ENCODE measurements around the gene GPER1. TPM values are rescaled to one million over a fixed set of nuclear protein-coding genes. Genes with fewer than 3 reads are reported as not detected.
"Not testable (repeated sequence)": the region's sequence is repeated elsewhere in the genome, so short reads cannot be mapped to it uniquely, and the experiment has no call there.

Gene GPER1
- total RNA-seq, 2 experiments from 2014 or later = 0.08 TPM; not detected in 1

GRCh38 chr7:1064581-1064980 is 23.3 kb upstream of the GPER1 start:
- Mint-ChIP-seq H3K27ac (no peak overlapping the region), H3K4me3 (no peak overlapping the region), H3K4me1 (peaks cover 9% of the 10 kb centered on the region), H3K9me3 (no peaks in the 10 kb centered on the region), H3K36me3 (ENCODE audit: low read depth) (no peaks in the 10 kb centered on the region), H3K27me3 (no peaks in the 10 kb centered on the region)
- CTCF ChIA-PET = interaction anchor here (1.1 to 7.2 kb wide), 7 partner anchors 11 to 89 kb away, joined by 3 to 154 read pairs (median 8); partner anchors contain the start of gene GPR146
- DNase-seq = no peak
- POLR2A ChIA-PET = interaction anchor here (0.6 to 0.9 kb wide), 2 partner anchors 12 to 71 kb away, joined by 3 to 4 read pairs; no protein-coding TSS in a partner anchor

- no peak overlapping the region for H3K4me3 Mint-ChIP-seq
- CTCF ChIA-PET = interaction anchor here (0.5 to 7.2 kb wide), 38 partner anchors 9 to 743 kb away, joined by 3 to 154 read pairs (median 6); partner anchors contain the start of genes COX19, GPER1 and GPR146
- peak overlapping the region; percentile 36 for H3K27ac Mint-ChIP-seq
- no peaks in the 10 kb centered on the region for H3K9me3 Mint-ChIP-seq
- no peak for DNase-seq
- peaks cover 6% of the 10 kb centered on the region for H3K4me1 Mint-ChIP-seq
- POLR2A ChIA-PET = interaction anchor here (0.6 to 1.0 kb wide), 2 partner anchors 13 to 38 kb away, joined by 4 read pairs; no protein-coding TSS in a partner anchor
- H3K36me3 Mint-ChIP-seq (ENCODE audit: low read depth) = no peaks in the 10 kb centered on the region
- no peaks in the 10 kb centered on the region for H3K27me3 Mint-ChIP-seq
Measured at GRCh38 chr7:1065263-1065584, 22.7 kb upstream of the GPER1 start.

- ChIA-PET POLR2A (interaction anchor here (1.0 kb wide), 1 partner anchor 38 kb away, joined by 4 read pairs; no protein-coding TSS in a partner anchor), CTCF (interaction anchor here (0.5 to 7.2 kb wide), 40 partner anchors 10 to 744 kb away, joined by 3 to 154 read pairs (median 6); partner anchors contain the start of genes COX19, GPER1 and GPR146)
- Mint-ChIP-seq H3K36me3 (ENCODE audit: low read depth) (no peaks in the 10 kb centered on the region), H3K27ac (peak overlapping the region; percentile 36), H3K27me3 (no peaks in the 10 kb centered on the region), H3K4me3 (peak overlapping the region; percentile 47), H3K4me1 (peaks cover 6% of the 10 kb centered on the region), H3K9me3 (peaks cover 4% of the 10 kb centered on the region)
- DNase-seq = peak; percentile 88
Measured at GRCh38 chr7:1065585-1066241, 22.2 kb upstream of the GPER1 start.

GRCh38 chr7:1066242-1066588 is 21.7 kb upstream of the GPER1 start:
- Mint-ChIP-seq H3K27me3 (no peaks in the 10 kb centered on the region), H3K27ac (no peak overlapping the region), H3K4me1 (peaks cover 8% of the 10 kb centered on the region), H3K4me3 (no peak overlapping the region), H3K9me3 (peaks cover 7% of the 10 kb centered on the region), H3K36me3 (ENCODE audit: low read depth) (no peaks in the 10 kb centered on the region)
- ChIA-PET CTCF (interaction anchor here (0.6 to 7.2 kb wide), 33 partner anchors 9 to 744 kb away, joined by 3 to 154 read pairs (median 6); partner anchors contain the start of genes COX19, GPER1 and GPR146), POLR2A (no interaction called here)
- DNase-seq = no peak

- Mint-ChIP-seq H3K27me3 (no peaks in the 10 kb centered on the region), H3K4me1 (peaks cover 8% of the 10 kb centered on the region), H3K36me3 (ENCODE audit: low read depth) (no peaks in the 10 kb centered on the region), H3K9me3 (peaks cover 7% of the 10 kb centered on the region), H3K27ac (no peak overlapping the region), H3K4me3 (no peak overlapping the region)
- DNase-seq = no peak
- POLR2A ChIA-PET = no interaction called here
- CTCF ChIA-PET = interaction anchor here (0.8 to 7.2 kb wide), 5 partner anchors 9 to 74 kb away, joined by 3 to 154 read pairs (median 3); partner anchors contain the start of gene GPR146
Measured at GRCh38 chr7:1068013-1068412, 19.9 kb upstream of the GPER1 start.

- no peak for DNase-seq
- ChIA-PET POLR2A (no interaction called here), CTCF (interaction anchor here (0.8 to 7.2 kb wide), 5 partner anchors 10 to 74 kb away, joined by 3 to 154 read pairs (median 3); partner anchors contain the start of gene GPR146)
- peaks cover 8% of the 10 kb centered on the region for H3K4me1 Mint-ChIP-seq
- H3K9me3 Mint-ChIP-seq = peaks cover 7% of the 10 kb centered on the region
- H3K36me3 Mint-ChIP-seq (ENCODE audit: low read depth) = no peaks in the 10 kb centered on the region
- H3K27me3 Mint-ChIP-seq = no peaks in the 10 kb centered on the region
- H3K4me3 Mint-ChIP-seq = no peak overlapping the region
- no peak overlapping the region for H3K27ac Mint-ChIP-seq
Measured at GRCh38 chr7:1068619-1069018, 19.3 kb upstream of the GPER1 start.

- Mint-ChIP-seq H3K4me1 (peaks cover 3% of the 10 kb centered on the region), H3K4me3 (no peak overlapping the region), H3K27ac (no peak overlapping the region), H3K27me3 (no peaks in the 10 kb centered on the region), H3K36me3 (ENCODE audit: low read depth) (no peaks in the 10 kb centered on the region), H3K9me3 (peaks cover 7% of the 10 kb centered on the region)
- CTCF ChIA-PET = interaction anchor here (1.0 kb wide), 1 partner anchor 77 kb away, joined by 3 read pairs; no protein-coding TSS in a partner anchor
- DNase-seq = no peak
- POLR2A ChIA-PET = no interaction called here
Measured at GRCh38 chr7:1070544-1071011, 17.3 kb upstream of the GPER1 start.

- H3K27me3 Mint-ChIP-seq = no peaks in the 10 kb centered on the region
- H3K27ac Mint-ChIP-seq = no peak overlapping the region
- peaks cover 1% of the 10 kb centered on the region for H3K4me1 Mint-ChIP-seq
- ChIA-PET CTCF (no interaction called here), POLR2A (interaction anchor here (0.5 kb wide), 1 partner anchor 238 kb away, joined by 3 read pairs; no protein-coding TSS in a partner anchor)
- DNase-seq = no peak
- H3K4me3 Mint-ChIP-seq = no peak overlapping the region
- no peaks in the 10 kb centered on the region for H3K36me3 Mint-ChIP-seq (ENCODE audit: low read depth)
- peaks cover 7% of the 10 kb centered on the region for H3K9me3 Mint-ChIP-seq
Measured at GRCh38 chr7:1071731-1072254, 16.1 kb upstream of the GPER1 start.

- H3K4me3 Mint-ChIP-seq = no peak overlapping the region
- H3K9me3 Mint-ChIP-seq = peaks cover 7% of the 10 kb centered on the region
- H3K27ac Mint-ChIP-seq = no peak overlapping the region
- no peaks in the 10 kb centered on the region for H3K36me3 Mint-ChIP-seq (ENCODE audit: low read depth)
- ChIA-PET CTCF (interaction anchor here (0.8 to 1.2 kb wide), 2 partner anchors 15 to 80 kb away, joined by 3 read pairs; no protein-coding TSS in a partner anchor), POLR2A (no interaction called here)
- H3K4me1 Mint-ChIP-seq = peaks cover 1% of the 10 kb centered on the region
- no peak for DNase-seq
- no peaks in the 10 kb centered on the region for H3K27me3 Mint-ChIP-seq
Measured at GRCh38 chr7:1073142-1073977, 14.6 kb upstream of the GPER1 start.

- DNase-seq; POLR2A ChIA-PET; H3K27me3 Mint-ChIP-seq; H3K4me3 Mint-ChIP-seq; H3K27ac Mint-ChIP-seq; H3K9me3 Mint-ChIP-seq; H3K36me3 Mint-ChIP-seq (ENCODE audit: low read depth); H3K4me1 Mint-ChIP-seq: not testable (repeated sequence)
- CTCF ChIA-PET = interaction anchor here (0.8 to 1.9 kb wide), 2 partner anchors 80 to 81 kb away, joined by 3 to 5 read pairs; no protein-coding TSS in a partner anchor
Measured at GRCh38 chr7:1074018-1074417, 13.9 kb upstream of the GPER1 start.

GRCh38 chr7:1074593-1075431 is 13.1 kb upstream of the GPER1 start:
- Mint-ChIP-seq H3K4me1 (peaks cover 1% of the 10 kb centered on the region), H3K27ac (no peak overlapping the region), H3K9me3 (peaks cover 7% of the 10 kb centered on the region), H3K36me3 (ENCODE audit: low read depth) (no peaks in the 10 kb centered on the region), H3K4me3 (no peak overlapping the region), H3K27me3 (no peaks in the 10 kb centered on the region)
- ChIA-PET POLR2A (no interaction called here), CTCF (interaction anchor here (0.6 to 1.9 kb wide), 4 partner anchors 9 to 82 kb away, joined by 3 to 11 read pairs (median 4); no protein-coding TSS in a partner anchor)
- no peak for DNase-seq

Data from activated CD4-positive, alpha-beta T cell treated with anti-CD3 and anti-CD28 coated beads, Interleukin-2, amount 10 ng/mL, durations not matched to agents 7 days and 5 days (primary cell).